IPS-18c (cell line): ENCODE data around the gene GAPVD1.

Experiments
- H3K4me3 ChIP-seq: 2 replicates; pipeline ENCODE4 v1.7.0; 2013; ENCODE audit warnings: low read depth, mild to moderate bottlenecking, low read length, moderate library complexity; ENCODE audit not compliant: insufficient read depth
- H3K9me3 ChIP-seq: one replicate; pipeline ENCODE4 v1.6.1; 2013; ENCODE audit warnings: mild to moderate bottlenecking, low read length, moderate library complexity; ENCODE audit not compliant: control insufficient read depth, insufficient read depth

The GAPVD1 gene

GRCh38 chr9:125341566-125341965 lies 79.9 kb downstream of the GAPVD1 start:
- no peak overlapping the region for H3K4me3 ChIP-seq
- no peaks in the 10 kb centered on the region for H3K9me3 ChIP-seq

GRCh38 chr9:125343518-125344275 lies 82.1 kb downstream of the GAPVD1 start:
- Histone ChIP-seq H3K9me3 (no peaks in the 10 kb centered on the region), H3K4me3 (no peak overlapping the region)

- Histone ChIP-seq H3K4me3 (no peak overlapping the region), H3K9me3 (no peaks in the 10 kb centered on the region)
Observed at GRCh38 chr9:125346080-125346732, 84.6 kb downstream of the GAPVD1 start.

- Histone ChIP-seq H3K9me3 (peaks cover 2% of the 10 kb centered on the region), H3K4me3 (no peak overlapping the region)
Observed at GRCh38 chr9:125355601-125356000, 94.0 kb downstream of the GAPVD1 start.

GRCh38 chr9:125356032-125356431 lies 94.4 kb downstream of the GAPVD1 start:
- Histone ChIP-seq H3K4me3 (no peak overlapping the region), H3K9me3 (peaks cover 2% of the 10 kb centered on the region)

GRCh38 chr9:125359011-125359410 lies 97.4 kb downstream of the GAPVD1 start:
- no peak overlapping the region for H3K4me3 ChIP-seq

GRCh38 chr9:125360601-125361000 lies 99.0 kb downstream of the GAPVD1 start:
- Histone ChIP-seq H3K4me3 (no peak overlapping the region), H3K9me3 (no peaks in the 10 kb centered on the region)

More at GRCh38 chr9:125359011-125359410, 97.4 kb downstream of the GAPVD1 start:
- H3K9me3 ChIP-seq: no peaks in the 10 kb centered on the region

- H3K4me3 ChIP-seq: no peak overlapping the region
- no peaks in the 10 kb centered on the region for H3K9me3 ChIP-seq
Observed at GRCh38 chr9:125361837-125362531, 100.4 kb downstream of the GAPVD1 start.

- Histone ChIP-seq H3K4me3 (no peak overlapping the region), H3K9me3 (no peaks in the 10 kb centered on the region)
Observed at GRCh38 chr9:125366676-125367075, 105.0 kb downstream of the GAPVD1 start.

- Histone ChIP-seq H3K9me3 (no peaks in the 10 kb centered on the region), H3K4me3 (no peak overlapping the region)
Observed at GRCh38 chr9:125370786-125371185, 109.2 kb downstream of the GAPVD1 start.

GRCh38 chr9:125372441-125373226 lies 111.0 kb downstream of the GAPVD1 start:
- no peaks in the 10 kb centered on the region for H3K9me3 ChIP-seq
- H3K4me3 ChIP-seq: no peak overlapping the region

GRCh38 chr9:125374443-125375309 lies 113.0 kb downstream of the GAPVD1 start:
- H3K4me3 ChIP-seq: no peak overlapping the region; the same call in 1 of the 2 replicates
- no peaks in the 10 kb centered on the region for H3K9me3 ChIP-seq

GRCh38 chr9:125375820-125376219 lies 114.2 kb downstream of the GAPVD1 start:
- Histone ChIP-seq H3K9me3 (no peaks in the 10 kb centered on the region), H3K4me3 (no peak overlapping the region)

GRCh38 chr9:125376261-125377226 lies 114.9 kb downstream of the GAPVD1 start:
- H3K4me3 ChIP-seq: no peak overlapping the region
- H3K9me3 ChIP-seq: no peaks in the 10 kb centered on the region

- no peak overlapping the region for H3K4me3 ChIP-seq
- H3K9me3 ChIP-seq: no peaks in the 10 kb centered on the region
Observed at GRCh38 chr9:125377584-125378250, 116.1 kb downstream of the GAPVD1 start.
